Ascending aorta (tissue), 2 donors: ENCODE measurements around the gene GFRA1. TPM values are rescaled to one million over a fixed set of nuclear protein-coding genes. Genes with fewer than 3 reads are reported as not detected.

ENCODE experiments used
- DNase-seq, 2 donors: peaks; one replicate each; pipeline ENCODE4 v3.0.0-alpha.2; 2019; ENCODE audit warnings: low spot score in 2 of 2
- H3K27ac ChIP-seq, 2 donors: fragments of 200-600 bp; sonication (generic); one replicate each; pipeline ENCODE4 v1.5.1; 2016 to 2017; ENCODE audit warnings: mild to moderate bottlenecking in 1 of 2
- H3K27me3 ChIP-seq: fragments of 200-600 bp; sonication (generic); one replicate; pipeline ENCODE4 v1.5.1; 2017
- H3K36me3 ChIP-seq, 2 donors: fragments of 200-600 bp; sonication (generic); one replicate each; pipeline ENCODE4 v1.5.1; 2016
- H3K4me1 ChIP-seq, 2 donors: fragments of 200-600 bp; sonication (generic); one replicate each; pipeline ENCODE4 v1.5.1; 2016 to 2017; ENCODE audit warnings: mild to moderate bottlenecking in 1 of 2
- H3K4me3 ChIP-seq, 2 donors: fragments of 200-600 bp; sonication (generic); one replicate each; pipeline ENCODE4 v1.5.1; 2016 to 2017; ENCODE audit warnings: mild to moderate bottlenecking in 1 of 2
- H3K9me3 ChIP-seq, 2 donors: fragments of 200-600 bp; sonication (generic); one replicate each; pipeline ENCODE4 v1.5.1; 2016
- intact Hi-C: fragments of 100-400 bp; cut with DNase I; formaldehyde crosslinking; loops from one replicate; pipeline ENCODE4 v1.15.1; 2023
- total RNA-seq: library from RNA; depleted of rRNA; stranded (reverse); fragments of >200 nt; gene quantifications from one replicate; pipeline ENCODE4 v1.1.0, GENCODE V29; 2016
- TF ChIP-seq, protein P1 (sequence below), 3 experiments: fragments of 200-600 bp in 2 of 3; fragments of 450-650 bp in 1 of 3; sonication (generic) in 2 of 3; IDR thresholded peaks; one replicate each; pipeline ENCODE4 v1.5.1; 2016 to 2019; ENCODE audit warnings: antibody characterized with exemption in 3 of 3, mild to moderate bottlenecking in 1 of 3, moderate library complexity in 1 of 3

The GFRA1 gene
- total RNA-seq, 1 donor from 2014 or later, result 7.0 TPM

GRCh38 chr10:116104210-116104932 lies 168.6 kb downstream of the GFRA1 start:
- Histone ChIP-seq H3K4me1 (no peaks in the 10 kb centered on the region), H3K36me3 (no peaks in the 10 kb centered on the region), H3K4me3 (no peak overlapping the region), H3K27me3 (no peaks in the 10 kb centered on the region), H3K27ac (no peak overlapping the region), H3K9me3 (no peaks in the 10 kb centered on the region)
- TF ChIP-seq, protein P1, sequence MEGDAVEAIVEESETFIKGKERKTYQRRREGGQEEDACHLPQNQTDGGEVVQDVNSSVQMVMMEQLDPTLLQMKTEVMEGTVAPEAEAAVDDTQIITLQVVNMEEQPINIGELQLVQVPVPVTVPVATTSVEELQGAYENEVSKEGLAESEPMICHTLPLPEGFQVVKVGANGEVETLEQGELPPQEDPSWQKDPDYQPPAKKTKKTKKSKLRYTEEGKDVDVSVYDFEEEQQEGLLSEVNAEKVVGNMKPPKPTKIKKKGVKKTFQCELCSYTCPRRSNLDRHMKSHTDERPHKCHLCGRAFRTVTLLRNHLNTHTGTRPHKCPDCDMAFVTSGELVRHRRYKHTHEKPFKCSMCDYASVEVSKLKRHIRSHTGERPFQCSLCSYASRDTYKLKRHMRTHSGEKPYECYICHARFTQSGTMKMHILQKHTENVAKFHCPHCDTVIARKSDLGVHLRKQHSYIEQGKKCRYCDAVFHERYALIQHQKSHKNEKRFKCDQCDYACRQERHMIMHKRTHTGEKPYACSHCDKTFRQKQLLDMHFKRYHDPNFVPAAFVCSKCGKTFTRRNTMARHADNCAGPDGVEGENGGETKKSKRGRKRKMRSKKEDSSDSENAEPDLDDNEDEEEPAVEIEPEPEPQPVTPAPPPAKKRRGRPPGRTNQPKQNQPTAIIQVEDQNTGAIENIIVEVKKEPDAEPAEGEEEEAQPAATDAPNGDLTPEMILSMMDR (IDR thresholded peaks at IDR 0.05), result no peak
- no peak for DNase-seq
- intact Hi-C loops, result no loop called here

DNA sequence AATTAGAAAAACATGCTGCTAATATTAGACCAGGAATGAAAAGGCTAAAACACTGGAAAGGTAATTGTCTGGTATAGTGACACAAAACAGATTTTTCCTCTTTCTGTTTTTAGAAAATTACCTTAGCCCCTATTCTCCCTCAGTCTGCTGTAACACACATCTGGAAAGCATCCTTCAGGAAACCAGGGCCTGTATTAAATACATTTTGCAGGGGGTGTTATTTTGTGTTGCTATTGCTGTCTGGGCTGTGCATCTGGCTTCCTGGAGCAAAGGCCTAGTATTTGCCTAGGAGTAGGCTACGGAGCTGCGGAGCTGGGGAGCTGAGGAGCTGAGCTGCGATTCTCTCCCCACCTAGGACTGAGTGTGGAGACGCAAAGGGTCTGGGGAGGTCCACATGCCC lies 169.3 kb downstream of the GFRA1 start:
- intact Hi-C loops, result no loop called here
- Histone ChIP-seq H3K4me3 (no peak overlapping the region), H3K9me3 (no peaks in the 10 kb centered on the region), H3K27me3 (no peaks in the 10 kb centered on the region), H3K27ac (no peak overlapping the region), H3K4me1 (no peaks in the 10 kb centered on the region), H3K36me3 (no peaks in the 10 kb centered on the region)
- TF ChIP-seq, protein P1 (IDR thresholded peaks at IDR 0.05), result no peak
- no peak for DNase-seq

DNA sequence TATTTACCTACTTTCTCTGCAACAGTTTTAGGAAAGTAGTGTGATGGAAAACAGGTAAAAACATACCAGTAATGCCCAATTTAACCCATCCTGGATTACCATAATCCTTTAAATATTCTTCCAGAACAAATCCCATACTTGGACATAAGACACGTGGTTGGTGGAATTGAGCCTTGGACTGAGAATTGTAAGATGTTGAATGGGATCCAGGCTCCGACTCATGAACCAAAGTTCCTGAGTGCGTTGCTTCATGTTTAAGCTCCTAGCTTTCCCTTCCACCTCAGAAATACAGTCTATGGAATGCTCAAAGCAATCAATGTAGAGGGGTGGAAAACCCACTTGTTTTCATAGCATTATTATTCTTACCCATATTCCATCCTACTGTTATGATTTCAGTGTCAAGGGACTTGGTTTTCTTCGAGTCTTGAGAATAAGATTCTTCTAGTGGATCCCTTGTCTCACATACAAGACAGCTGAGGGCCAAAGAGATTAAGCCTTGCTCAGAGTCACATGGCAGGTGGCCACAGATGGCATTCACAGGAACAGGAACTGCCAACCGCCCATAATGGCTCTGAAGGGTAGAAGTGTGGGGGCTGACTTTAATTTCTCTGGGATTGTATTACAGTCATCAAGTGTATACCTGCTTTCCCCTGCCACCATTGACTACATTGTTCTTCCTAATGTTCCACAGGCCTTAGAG lies 171.2 kb downstream of the GFRA1 start:
- no peaks in the 10 kb centered on the region for H3K27me3 ChIP-seq
- TF ChIP-seq, protein P1 (IDR thresholded peaks at IDR 0.05), result no peak
- no peak overlapping the region for H3K27ac ChIP-seq
- no peaks in the 10 kb centered on the region for H3K36me3 ChIP-seq
- H3K4me1 ChIP-seq, result no peaks in the 10 kb centered on the region
- intact Hi-C loops, result no loop called here
- H3K9me3 ChIP-seq, result no peaks in the 10 kb centered on the region
- H3K4me3 ChIP-seq, result no peak overlapping the region
- no peak for DNase-seq

- Histone ChIP-seq H3K9me3 (no peaks in the 10 kb centered on the region), H3K27me3 (no peaks in the 10 kb centered on the region), H3K36me3 (no peaks in the 10 kb centered on the region), H3K4me3 (no peak overlapping the region), H3K4me1 (no peaks in the 10 kb centered on the region), H3K27ac (no peak overlapping the region)
- TF ChIP-seq, protein P1 (IDR thresholded peaks at IDR 0.05), result no peak
- intact Hi-C loops, result no loop called here
- no peak for DNase-seq
Measured at GRCh38 chr10:116100984-116101383, 172.0 kb downstream of the GFRA1 start.

- Histone ChIP-seq H3K27ac (no peak overlapping the region), H3K27me3 (no peaks in the 10 kb centered on the region), H3K36me3 (no peaks in the 10 kb centered on the region), H3K4me1 (no peaks in the 10 kb centered on the region), H3K9me3 (no peaks in the 10 kb centered on the region), H3K4me3 (no peak overlapping the region)
- intact Hi-C loops, result no loop called here
- TF ChIP-seq, protein P1 (IDR thresholded peaks at IDR 0.05), result no peak
- DNase-seq, result no peak
Measured at GRCh38 chr10:116099023-116099420, 174.0 kb downstream of the GFRA1 start.
